Subcutaneous abdominal adipose tissue (tissue), 5 donors: Measurements from ENCODE around the gene RADIL.
"Not testable (repeated sequence)": the region's sequence is repeated elsewhere in the genome, so short reads cannot be mapped to it uniquely, and the experiment has no call there.

Source experiments
- H3K27ac ChIP-seq: one replicate; pipeline ENCODE4 v1.7.0; 2013; ENCODE audit warnings: low read depth, mild to moderate bottlenecking, inconsistent platforms, low read length, moderate library complexity
- H3K27me3 ChIP-seq, 5 donors: one replicate each; pipeline ENCODE4 v1.7.0; 2013; ENCODE audit warnings: low read length in 5 of 5, inconsistent platforms in 1 of 5; ENCODE audit not compliant: control insufficient read depth in 5 of 5, insufficient read depth in 4 of 5
- H3K36me3 ChIP-seq, 5 donors: one replicate each; pipeline ENCODE4 v1.7.0; 2013; ENCODE audit warnings: low read length in 5 of 5; ENCODE audit not compliant: control insufficient read depth in 5 of 5, insufficient read depth in 5 of 5
- H3K4me1 ChIP-seq, 5 donors: one replicate each; pipeline ENCODE4 v1.7.0; 2013; ENCODE audit warnings: low read length in 5 of 5, mild to moderate bottlenecking in 3 of 5, moderate library complexity in 1 of 5; ENCODE audit not compliant: control insufficient read depth in 5 of 5, insufficient read depth in 5 of 5
- H3K4me3 ChIP-seq, 5 donors: one replicate each; pipeline ENCODE4 v1.7.0; 2013; ENCODE audit warnings: low read length in 5 of 5, low read depth in 1 of 5
- H3K9ac ChIP-seq, 5 donors: one replicate each; pipeline ENCODE4 v1.7.0; 2013; ENCODE audit warnings: low read length in 5 of 5, mild to moderate bottlenecking in 4 of 5, moderate library complexity in 3 of 5
- H3K9me3 ChIP-seq, 5 donors: one replicate each; pipeline ENCODE4 v1.7.0; 2013; ENCODE audit warnings: low read length in 5 of 5; ENCODE audit not compliant: control insufficient read depth in 5 of 5
- donor health status: healthy.
- donor health status: healthy.
- donor health status: healthy.
- donor health status: healthy.
- donor health status: healthy.

The RADIL gene

DNA sequence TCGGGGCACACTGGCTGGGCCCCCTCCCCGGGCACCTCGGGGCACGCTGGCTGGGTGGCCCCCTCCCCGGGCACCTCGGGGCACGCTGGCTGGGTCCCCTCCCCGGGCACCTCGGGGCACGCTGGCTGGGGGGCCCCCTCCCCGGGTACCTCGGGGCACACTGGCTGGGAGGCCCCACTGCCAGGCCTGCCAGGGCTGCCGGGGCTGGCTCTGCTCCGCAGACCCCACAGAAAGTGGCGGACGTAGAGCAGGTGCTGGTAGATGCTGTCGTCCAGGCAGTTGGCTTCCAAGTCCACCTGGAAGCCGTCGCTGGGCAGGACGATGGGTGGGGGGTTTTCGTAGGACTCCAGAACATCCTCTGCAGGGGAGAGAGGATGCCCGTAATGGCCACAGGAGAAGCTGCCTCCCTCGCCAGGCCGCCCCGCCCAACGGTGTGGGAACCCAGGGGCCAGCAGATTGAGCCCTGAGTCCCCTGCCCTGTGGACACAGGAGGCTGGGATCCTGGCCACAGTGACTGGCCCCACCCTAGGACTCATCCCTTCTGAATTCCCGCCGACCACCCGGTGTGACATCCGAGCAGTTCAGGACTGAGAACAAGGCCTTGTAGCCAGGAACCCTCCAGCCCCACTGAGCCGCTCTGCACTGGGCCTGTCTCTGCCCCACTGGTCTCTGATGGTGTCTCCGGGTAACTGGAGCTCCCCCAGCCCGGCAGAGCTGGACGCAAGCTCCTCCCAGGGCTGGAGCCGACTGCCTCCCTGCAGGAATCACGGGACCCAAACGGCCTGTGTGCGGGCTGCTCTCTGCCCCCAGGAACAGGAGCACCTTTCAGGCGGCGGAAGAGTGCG, 79.9 kb downstream of the RADIL start:
- Histone ChIP-seq H3K9ac (no peak overlapping the region), H3K4me1 (peaks cover 0 to 7% (median 5%) of the 10 kb centered on the region in 5 donors), H3K4me3 (no peak overlapping the region), H3K27me3 (no peaks in the 10 kb centered on the region), H3K27ac (no peak overlapping the region), H3K9me3 (no peaks in the 10 kb centered on the region), H3K36me3 (no peaks in the 10 kb centered on the region)

DNA sequence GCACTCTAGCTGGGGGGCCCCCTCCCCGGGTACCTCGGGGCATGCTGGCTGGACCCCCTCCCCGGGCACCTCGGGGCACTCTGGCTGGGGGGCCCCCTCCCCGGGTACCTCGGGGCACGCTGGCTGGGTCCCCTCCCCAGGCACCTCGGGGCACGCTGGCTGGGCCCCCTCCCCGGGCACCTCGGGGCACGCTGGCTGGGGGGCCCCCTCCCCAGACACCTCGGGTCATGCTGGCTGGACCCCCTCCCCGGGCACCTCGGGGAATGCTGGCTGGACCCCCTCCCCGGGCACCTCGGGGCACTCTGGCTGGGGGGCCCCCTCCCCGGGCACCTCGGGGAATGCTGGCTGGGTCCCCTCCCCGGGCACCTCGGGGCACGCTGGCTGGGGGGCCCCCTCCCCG, 80.9 kb downstream of the RADIL start:
- peaks cover 0 to 12% (median 8%) of the 10 kb centered on the region in 5 donors for H3K4me1 ChIP-seq
- not testable (repeated sequence) for H3K9me3 ChIP-seq, H3K36me3 ChIP-seq, H3K27me3 ChIP-seq, H3K4me3 ChIP-seq, H3K9ac ChIP-seq, H3K27ac ChIP-seq

DNA sequence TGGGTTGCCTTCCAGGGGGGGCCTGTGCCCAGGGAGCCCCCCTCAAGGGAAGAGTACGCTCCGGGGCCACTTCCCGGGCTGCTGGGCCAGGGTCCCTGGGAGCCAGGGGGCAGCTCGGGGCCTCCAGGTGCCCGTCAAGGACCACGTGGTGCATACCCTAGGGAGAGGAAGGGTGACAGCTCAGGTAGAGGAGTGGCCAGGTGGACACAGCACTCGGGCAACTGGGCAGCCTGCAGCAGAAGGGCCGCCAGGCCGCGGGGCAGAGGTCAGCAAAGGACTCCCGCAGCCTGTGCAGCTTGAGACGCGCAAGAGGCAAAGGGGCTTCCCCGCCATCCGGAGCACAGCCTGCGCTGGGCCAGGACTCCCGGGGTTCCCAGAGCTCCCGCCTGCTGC, 81.7 kb downstream of the RADIL start:
- no peak overlapping the region for H3K4me3 ChIP-seq
- no peak overlapping the region for H3K27ac ChIP-seq
- H3K9ac ChIP-seq: no peak overlapping the region
- H3K36me3 ChIP-seq: no peaks in the 10 kb centered on the region
- H3K27me3 ChIP-seq: no peaks in the 10 kb centered on the region
- H3K4me1 ChIP-seq: peaks cover 0 to 12% (median 8%) of the 10 kb centered on the region in 5 donors
- no peaks in the 10 kb centered on the region for H3K9me3 ChIP-seq

DNA sequence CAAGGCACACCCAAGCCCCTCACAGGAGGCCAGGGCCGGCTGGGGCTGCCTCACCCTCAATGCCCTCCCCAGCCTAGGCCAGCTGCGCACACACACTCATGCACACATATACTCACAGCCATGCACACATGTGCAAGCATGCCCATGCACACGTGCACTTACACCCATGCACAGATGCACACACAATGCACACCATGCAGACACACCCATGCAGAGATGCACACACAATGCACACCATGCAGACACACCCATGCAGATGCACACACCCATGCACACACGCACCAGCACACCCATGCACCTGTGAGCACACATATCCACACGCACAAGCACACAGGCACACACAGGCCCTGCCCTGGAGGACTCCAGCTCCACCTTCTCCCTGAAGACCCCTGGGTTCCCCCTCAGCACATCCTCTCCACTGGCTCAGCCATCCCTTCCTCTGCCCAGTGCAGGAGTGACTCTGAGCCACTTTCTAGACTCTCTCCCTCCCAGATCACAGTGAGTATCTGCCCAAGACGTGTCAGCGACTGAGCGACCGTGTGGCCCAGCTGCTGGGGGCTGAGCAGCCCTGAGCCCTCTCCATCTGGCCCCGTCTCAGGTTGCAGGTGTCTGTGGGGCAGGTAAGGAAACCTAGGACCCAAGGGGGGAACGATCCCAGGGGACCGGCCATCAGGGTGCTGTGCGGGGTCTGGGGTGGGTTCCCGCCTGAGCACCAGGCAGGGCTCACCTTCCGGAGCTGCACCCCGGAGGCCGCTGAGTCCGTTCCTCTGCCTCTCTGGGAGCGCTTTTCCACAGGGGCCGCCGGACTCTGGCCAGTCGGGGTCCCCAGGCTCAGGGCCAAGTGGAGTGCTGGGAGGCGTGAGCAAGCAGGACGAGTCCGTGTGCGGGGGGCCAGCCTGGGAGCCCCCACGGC, 82.3 kb downstream of the RADIL start:
- Histone ChIP-seq H3K4me3 (no peak overlapping the region), H3K9me3 (no peaks in the 10 kb centered on the region), H3K9ac (no peak overlapping the region), H3K27me3 (no peaks in the 10 kb centered on the region), H3K36me3 (no peaks in the 10 kb centered on the region), H3K4me1 (peaks cover 0 to 12% (median 8%) of the 10 kb centered on the region in 5 donors), H3K27ac (no peak overlapping the region)

DNA sequence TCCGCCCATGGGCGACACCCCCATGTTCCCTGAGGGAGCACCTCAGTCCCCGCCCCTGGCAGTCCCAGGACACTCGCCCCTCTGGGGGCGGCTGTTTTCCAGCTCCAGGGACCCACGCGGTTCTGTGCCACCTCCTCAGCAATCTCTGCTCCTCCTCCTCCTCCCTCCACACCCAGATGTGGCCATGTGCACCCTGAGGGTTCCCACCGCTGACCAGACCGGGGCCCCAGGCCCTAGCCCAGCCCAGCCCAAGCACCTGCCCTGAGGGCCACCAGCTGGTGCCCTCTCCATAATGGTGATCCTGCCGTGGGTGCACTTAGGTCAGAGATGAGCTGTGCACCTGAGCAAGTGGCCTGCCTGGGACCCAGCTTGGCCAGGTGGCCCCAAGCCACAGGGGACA, 83.0 kb downstream of the RADIL start:
- no peak overlapping the region for H3K9ac ChIP-seq
- H3K27me3 ChIP-seq: no peaks in the 10 kb centered on the region
- no peaks in the 10 kb centered on the region for H3K9me3 ChIP-seq
- H3K4me3 ChIP-seq: no peak overlapping the region
- no peak overlapping the region for H3K27ac ChIP-seq
- peaks cover 0 to 12% (median 8%) of the 10 kb centered on the region in 5 donors for H3K4me1 ChIP-seq
- H3K36me3 ChIP-seq: no peaks in the 10 kb centered on the region

DNA sequence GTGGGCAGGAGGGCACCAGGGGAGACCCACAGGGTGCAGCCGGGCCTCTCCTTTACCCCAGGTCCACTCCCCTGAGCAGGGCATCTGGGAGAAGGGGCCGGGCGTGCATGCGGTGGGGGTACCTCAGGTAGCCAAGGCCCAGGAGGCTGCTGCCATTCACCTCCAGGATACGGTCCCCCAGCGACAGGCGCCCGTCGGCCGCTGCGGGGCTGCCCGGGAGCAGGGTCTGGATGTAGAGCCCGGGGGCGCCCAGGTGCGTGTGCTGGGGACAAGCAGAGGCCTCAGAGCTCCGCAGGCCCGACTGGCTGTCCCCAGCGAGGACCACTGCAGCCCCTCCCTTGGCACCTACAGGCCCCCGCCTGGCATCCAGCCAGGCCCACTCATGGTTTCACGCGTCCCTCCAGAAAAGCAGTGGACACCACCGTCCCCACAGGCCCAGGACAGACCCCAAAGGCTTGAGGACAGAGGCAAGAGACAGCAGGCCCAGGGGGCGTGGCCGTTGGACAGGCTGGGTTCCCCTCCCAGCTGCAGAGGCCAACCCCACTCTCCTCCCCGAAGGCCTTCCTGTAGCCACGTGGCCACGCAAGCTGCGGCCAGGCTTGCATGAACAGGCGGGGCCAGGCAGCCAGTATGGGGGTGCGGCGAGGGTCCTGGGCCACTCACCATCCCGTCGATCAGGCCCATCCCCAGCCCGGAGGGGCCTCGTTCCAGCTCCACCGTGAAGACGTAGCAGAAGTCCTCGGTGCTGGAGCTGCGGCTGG, 83.8 kb downstream of the RADIL start:
- Histone ChIP-seq H3K9ac (no peak overlapping the region), H3K27me3 (no peaks in the 10 kb centered on the region), H3K27ac (no peak overlapping the region), H3K9me3 (no peaks in the 10 kb centered on the region), H3K4me1 (peaks cover 0 to 12% (median 8%) of the 10 kb centered on the region in 5 donors), H3K36me3 (no peaks in the 10 kb centered on the region), H3K4me3 (no peak overlapping the region)

DNA sequence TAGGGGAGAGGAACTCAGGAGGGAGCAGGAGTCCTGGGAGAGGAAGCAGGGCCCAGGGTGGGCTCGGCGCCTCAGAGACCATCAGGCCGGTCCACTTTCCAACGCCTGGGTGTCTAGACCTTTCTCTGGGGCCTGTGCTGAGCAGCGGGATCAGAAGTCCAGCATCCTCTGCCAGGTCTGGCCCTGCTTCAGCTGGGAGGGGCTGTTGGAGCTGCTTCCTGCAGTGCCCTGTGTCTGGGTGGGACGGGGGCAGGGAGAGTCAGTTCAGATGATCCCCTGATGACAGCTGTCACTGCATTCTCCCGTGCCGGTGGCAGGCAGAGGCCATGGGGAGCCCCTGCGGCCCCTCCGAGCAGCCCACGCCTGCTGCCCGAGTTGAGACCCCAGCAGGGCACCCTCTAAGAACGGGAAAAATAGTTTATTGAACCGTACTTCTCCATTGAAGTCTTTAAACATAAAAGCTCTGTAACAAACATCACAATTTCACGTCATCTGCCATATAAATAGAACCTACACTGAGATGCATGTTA, 84.7 kb downstream of the RADIL start:
- H3K27ac ChIP-seq: no peak overlapping the region
- no peak overlapping the region for H3K4me3 ChIP-seq
- H3K36me3 ChIP-seq: no peaks in the 10 kb centered on the region
- no peaks in the 10 kb centered on the region for H3K27me3 ChIP-seq
- H3K4me1 ChIP-seq: peaks cover 0 to 12% (median 8%) of the 10 kb centered on the region in 5 donors
- H3K9ac ChIP-seq: no peak overlapping the region
- no peaks in the 10 kb centered on the region for H3K9me3 ChIP-seq

- H3K9me3 ChIP-seq: no peaks in the 10 kb centered on the region
- peaks cover 0 to 12% (median 8%) of the 10 kb centered on the region in 5 donors for H3K4me1 ChIP-seq
- no peak overlapping the region for H3K27ac ChIP-seq
- no peaks in the 10 kb centered on the region for H3K36me3 ChIP-seq
- no peak overlapping the region for H3K4me3 ChIP-seq
- H3K27me3 ChIP-seq: no peaks in the 10 kb centered on the region
- H3K9ac ChIP-seq: no peak overlapping the region
These were observed 85.4 kb downstream of the RADIL start for GRCh38 chr7:4797858-4798705.

GRCh38 chr7:4796453-4796852, 87.1 kb downstream of the RADIL start:
- Histone ChIP-seq H3K4me3 (no peak overlapping the region), H3K27ac (no peak overlapping the region), H3K4me1 (peaks cover 0 to 26% (median 19%) of the 10 kb centered on the region in 5 donors), H3K9me3 (no peaks in the 10 kb centered on the region), H3K9ac (no peak overlapping the region), H3K27me3 (no peaks in the 10 kb centered on the region), H3K36me3 (peaks cover 0 to 6% (median 4%) of the 10 kb centered on the region in 5 donors)
